Activated CD4-positive, alpha-beta T cell treated with anti-CD3 and anti-CD28 coated beads for 4 hours (primary cell): ENCODE data around the gene HPS4.
A peak's percentile ranks its signal among the peaks of the same experiment; 100 is the strongest.
"Not testable (repeated sequence)": the region's sequence is repeated elsewhere in the genome, so short reads cannot be mapped to it uniquely, and the experiment has no call there.

Experiments
- DNase-seq, 2 donors: peaks; one replicate each; pipeline ENCODE4 v3.0.0-alpha.2; 2020

Gene HPS4

GRCh38 chr22:26439559-26439958 lies 44.0 kb downstream of the HPS4 start:
- DNase-seq: no peak

GRCh38 chr22:26438776-26439175 lies 44.8 kb downstream of the HPS4 start:
- DNase-seq: not testable (repeated sequence)

- DNase-seq: no peak
These were observed 45.7 kb downstream of the HPS4 start for GRCh38 chr22:26437694-26438392.

- no peak for DNase-seq
These were observed 46.6 kb downstream of the HPS4 start for GRCh38 chr22:26436903-26437515.

GRCh38 chr22:26435327-26436093 lies 48.1 kb downstream of the HPS4 start:
- DNase-seq: no peak

- DNase-seq: no peak
These were observed 49.8 kb downstream of the HPS4 start for GRCh38 chr22:26433805-26434204.

GRCh38 chr22:26432619-26433311 lies 50.8 kb downstream of the HPS4 start:
- no peak for DNase-seq

- no peak for DNase-seq
These were observed 52.2 kb downstream of the HPS4 start for GRCh38 chr22:26431261-26431995.

GRCh38 chr22:26430600-26430999 lies 53.0 kb downstream of the HPS4 start:
- DNase-seq: no peak

GRCh38 chr22:26429458-26430286 lies 53.9 kb downstream of the HPS4 start:
- peak in 1 of 2 donors; percentile 14 for DNase-seq

GRCh38 chr22:26428515-26429457 lies 54.8 kb downstream of the HPS4 start, which contains the start of gene ASPHD2:
TSS of gene ASPHD2 (plus strand) at chr22:26429260. CDS start at chr22:26433616, 4,356 bp downstream.
- DNase-seq: peak; percentile 74 to 78

- no peak for DNase-seq
These were observed 56.7 kb downstream of the HPS4 start for GRCh38 chr22:26426924-26427323.

GRCh38 chr22:26418620-26419019 lies 65.0 kb downstream of the HPS4 start:
- no peak for DNase-seq

- DNase-seq: no peak
These were observed 66.2 kb downstream of the HPS4 start for GRCh38 chr22:26417406-26417805.

GRCh38 chr22:26416670-26417276 lies 66.8 kb downstream of the HPS4 start:
- no peak for DNase-seq

GRCh38 chr22:26416256-26416655 lies 67.3 kb downstream of the HPS4 start:
- DNase-seq: no peak

GRCh38 chr22:26414347-26414746 lies 69.2 kb downstream of the HPS4 start:
- no peak for DNase-seq

- no peak for DNase-seq
These were observed 73.2 kb downstream of the HPS4 start for GRCh38 chr22:26410386-26410785.

GRCh38 chr22:26409719-26410335 lies 73.8 kb downstream of the HPS4 start:
- DNase-seq: no peak
